ENCODE results near the gene CHRM2. TPM values are rescaled to one million over a fixed set of nuclear protein-coding genes. Genes with fewer than 3 reads are reported as not detected.

The CHRM2 gene
- total and polyA plus RNA-seq, 2 experiments from 2014 or later = 0.21 to 0.35 TPM

DNA sequence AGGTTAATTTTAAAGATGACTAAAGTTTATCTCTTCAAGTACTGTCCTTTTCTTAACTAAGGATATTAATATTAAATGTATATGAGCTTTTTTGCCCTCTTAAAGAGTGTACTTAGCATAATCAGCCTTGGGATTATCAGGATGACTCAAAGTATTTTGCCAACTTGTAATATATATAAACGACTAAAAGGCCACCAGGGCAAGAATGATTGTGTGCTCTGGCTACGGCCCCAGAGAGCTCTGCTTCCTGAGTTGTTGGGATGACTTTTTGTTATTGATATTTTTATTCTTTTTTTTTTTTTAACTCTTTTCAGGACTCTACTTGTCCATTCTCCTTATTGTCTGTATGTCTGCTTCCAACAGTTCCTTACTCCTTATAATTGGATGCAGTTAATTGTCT, 14.8 kb upstream of the CHRM2 start:
- H3K9me3 Mint-ChIP-seq = no peaks in the 10 kb centered on the region
- Histone ChIP-seq H3K36me3 (ENCODE audit: insufficient read depth) (no peaks in the 10 kb centered on the region), H3K27me3 (ENCODE audit: insufficient read depth) (no peaks in the 10 kb centered on the region), H3K79me2 (replicated peaks; ENCODE audit: insufficient read depth) (no peaks in the 10 kb centered on the region), H3K9me2 (ENCODE audit: insufficient read depth) (peaks cover 6% of the 10 kb centered on the region; the same call in 1 of the 2 replicates), H3K4me2 (no peak overlapping the region), H3K4me1 (ENCODE audit: insufficient read depth) (peaks cover 8% of the 10 kb centered on the region; the same call in 1 of the 2 replicates), H3K27ac (ENCODE audit: low read depth) (no peak overlapping the region), H2AFZ (no peak overlapping the region), H4K20me1 (replicated peaks; ENCODE audit: insufficient read depth) (no peaks in the 10 kb centered on the region), H3K4me3 (no peak overlapping the region), H3F3A (replicated peaks; ENCODE audit: low read depth) (no peaks in the 10 kb centered on the region)
- no peak overlapping the region for H3K4me3 Mint-ChIP-seq
- H3K4me1 Mint-ChIP-seq = peaks cover 13% of the 10 kb centered on the region
- H3K27ac Mint-ChIP-seq = no peak overlapping the region
- H3K36me3 Mint-ChIP-seq (ENCODE audit: low read depth) = no peaks in the 10 kb centered on the region
- ATAC-seq (no peak), DNase-seq (ENCODE audit: low spot score) (no peak)
- peaks cover 4% of the 10 kb centered on the region for H3K27me3 Mint-ChIP-seq (ENCODE audit: insufficient read depth, low read depth, poor library complexity)
- TF ChIP-seq NANOG (IDR thresholded peaks at IDR 0.05; ENCODE audit: borderline replicate concordance) = no peak
- TF ChIP-seq, protein P1, sequence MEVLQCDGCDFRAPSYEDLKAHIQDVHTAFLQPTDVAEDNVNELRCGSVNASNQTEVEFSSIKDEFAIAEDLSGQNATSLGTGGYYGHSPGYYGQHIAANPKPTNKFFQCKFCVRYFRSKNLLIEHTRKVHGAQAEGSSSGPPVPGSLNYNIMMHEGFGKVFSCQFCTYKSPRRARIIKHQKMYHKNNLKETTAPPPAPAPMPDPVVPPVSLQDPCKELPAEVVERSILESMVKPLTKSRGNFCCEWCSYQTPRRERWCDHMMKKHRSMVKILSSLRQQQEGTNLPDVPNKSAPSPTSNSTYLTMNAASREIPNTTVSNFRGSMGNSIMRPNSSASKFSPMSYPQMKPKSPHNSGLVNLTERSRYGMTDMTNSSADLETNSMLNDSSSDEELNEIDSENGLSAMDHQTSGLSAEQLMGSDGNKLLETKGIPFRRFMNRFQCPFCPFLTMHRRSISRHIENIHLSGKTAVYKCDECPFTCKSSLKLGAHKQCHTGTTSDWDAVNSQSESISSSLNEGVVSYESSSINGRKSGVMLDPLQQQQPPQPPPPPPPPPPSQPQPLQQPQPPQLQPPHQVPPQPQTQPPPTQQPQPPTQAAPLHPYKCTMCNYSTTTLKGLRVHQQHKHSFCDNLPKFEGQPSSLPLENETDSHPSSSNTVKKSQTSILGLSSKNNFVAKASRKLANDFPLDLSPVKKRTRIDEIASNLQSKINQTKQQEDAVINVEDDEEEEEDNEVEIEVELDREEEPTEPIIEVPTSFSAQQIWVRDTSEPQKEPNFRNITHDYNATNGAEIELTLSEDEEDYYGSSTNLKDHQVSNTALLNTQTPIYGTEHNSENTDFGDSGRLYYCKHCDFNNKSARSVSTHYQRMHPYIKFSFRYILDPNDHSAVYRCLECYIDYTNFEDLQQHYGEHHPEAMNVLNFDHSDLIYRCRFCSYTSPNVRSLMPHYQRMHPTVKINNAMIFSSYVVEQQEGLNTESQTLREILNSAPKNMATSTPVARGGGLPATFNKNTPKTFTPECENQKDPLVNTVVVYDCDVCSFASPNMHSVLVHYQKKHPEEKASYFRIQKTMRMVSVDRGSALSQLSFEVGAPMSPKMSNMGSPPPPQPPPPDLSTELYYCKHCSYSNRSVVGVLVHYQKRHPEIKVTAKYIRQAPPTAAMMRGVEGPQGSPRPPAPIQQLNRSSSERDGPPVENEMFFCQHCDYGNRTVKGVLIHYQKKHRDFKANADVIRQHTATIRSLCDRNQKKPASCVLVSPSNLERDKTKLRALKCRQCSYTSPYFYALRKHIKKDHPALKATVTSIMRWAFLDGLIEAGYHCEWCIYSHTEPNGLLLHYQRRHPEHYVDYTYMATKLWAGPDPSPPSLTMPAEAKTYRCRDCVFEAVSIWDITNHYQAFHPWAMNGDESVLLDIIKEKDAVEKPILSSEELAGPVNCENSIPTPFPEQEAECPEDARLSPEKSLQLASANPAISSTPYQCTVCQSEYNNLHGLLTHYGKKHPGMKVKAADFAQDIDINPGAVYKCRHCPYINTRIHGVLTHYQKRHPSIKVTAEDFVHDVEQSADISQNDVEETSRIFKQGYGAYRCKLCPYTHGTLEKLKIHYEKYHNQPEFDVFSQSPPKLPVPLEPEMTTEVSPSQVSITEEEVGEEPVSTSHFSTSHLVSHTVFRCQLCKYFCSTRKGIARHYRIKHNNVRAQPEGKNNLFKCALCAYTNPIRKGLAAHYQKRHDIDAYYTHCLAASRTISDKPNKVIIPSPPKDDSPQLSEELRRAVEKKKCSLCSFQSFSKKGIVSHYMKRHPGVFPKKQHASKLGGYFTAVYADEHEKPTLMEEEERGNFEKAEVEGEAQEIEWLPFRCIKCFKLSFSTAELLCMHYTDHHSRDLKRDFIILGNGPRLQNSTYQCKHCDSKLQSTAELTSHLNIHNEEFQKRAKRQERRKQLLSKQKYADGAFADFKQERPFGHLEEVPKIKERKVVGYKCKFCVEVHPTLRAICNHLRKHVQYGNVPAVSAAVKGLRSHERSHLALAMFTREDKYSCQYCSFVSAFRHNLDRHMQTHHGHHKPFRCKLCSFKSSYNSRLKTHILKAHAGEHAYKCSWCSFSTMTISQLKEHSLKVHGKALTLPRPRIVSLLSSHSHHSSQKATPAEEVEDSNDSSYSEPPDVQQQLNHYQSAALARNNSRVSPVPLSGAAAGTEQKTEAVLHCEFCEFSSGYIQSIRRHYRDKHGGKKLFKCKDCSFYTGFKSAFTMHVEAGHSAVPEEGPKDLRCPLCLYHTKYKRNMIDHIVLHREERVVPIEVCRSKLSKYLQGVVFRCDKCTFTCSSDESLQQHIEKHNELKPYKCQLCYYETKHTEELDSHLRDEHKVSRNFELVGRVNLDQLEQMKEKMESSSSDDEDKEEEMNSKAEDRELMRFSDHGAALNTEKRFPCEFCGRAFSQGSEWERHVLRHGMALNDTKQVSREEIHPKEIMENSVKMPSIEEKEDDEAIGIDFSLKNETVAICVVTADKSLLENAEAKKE (CRISPR knock-in tag; IDR thresholded peaks at IDR 0.05) = no peak
- TF ChIP-seq CREB1 (CRISPR knock-in tag; IDR thresholded peaks at IDR 0.05; ENCODE audit: low read depth) = no peak

DNA sequence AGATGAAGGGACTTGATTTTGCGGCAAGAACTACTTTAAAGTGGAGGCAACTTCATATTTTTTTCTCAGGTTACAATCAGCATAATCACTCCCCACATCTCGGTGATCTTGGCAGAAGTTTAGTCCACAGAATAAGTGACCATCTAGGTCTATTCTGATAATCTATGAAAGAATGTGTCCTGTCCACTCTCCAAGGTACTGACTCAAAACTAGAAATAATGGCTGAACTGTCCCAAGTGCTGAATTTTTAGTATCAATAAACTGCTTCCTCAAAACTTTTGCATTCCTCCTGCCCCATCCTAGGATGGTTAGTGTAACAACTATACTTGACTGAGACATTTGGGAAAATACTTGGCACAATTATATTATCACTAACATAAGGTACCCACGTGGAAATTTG, 10.9 kb upstream of the CHRM2 start:
- peaks cover 13% of the 10 kb centered on the region for H3K4me1 Mint-ChIP-seq
- H3K36me3 Mint-ChIP-seq (ENCODE audit: low read depth) = no peaks in the 10 kb centered on the region
- H3K4me2 ChIP-seq = no peak overlapping the region
- no peak overlapping the region for H3K4me3 Mint-ChIP-seq
- no peak overlapping the region for H3K4me3 ChIP-seq
- no peak overlapping the region for H2AFZ ChIP-seq
- H3K27me3 ChIP-seq (ENCODE audit: insufficient read depth) = no peaks in the 10 kb centered on the region
- peaks cover 6% of the 10 kb centered on the region; the same call in 1 of the 2 replicates for H3K9me2 ChIP-seq (ENCODE audit: insufficient read depth)
- no peaks in the 10 kb centered on the region for H3F3A ChIP-seq (replicated peaks; ENCODE audit: low read depth)
- DNase-seq (ENCODE audit: low spot score) (peak; percentile 48), ATAC-seq (peak; percentile 37; the same call in 2 of the 3 replicates)
- H3K27me3 Mint-ChIP-seq (ENCODE audit: insufficient read depth, low read depth, poor library complexity) = peaks cover 4% of the 10 kb centered on the region
- H3K27ac Mint-ChIP-seq = no peak overlapping the region
- no peaks in the 10 kb centered on the region for H4K20me1 ChIP-seq (replicated peaks; ENCODE audit: insufficient read depth)
- no peak overlapping the region for H3K27ac ChIP-seq (ENCODE audit: low read depth)
- no peaks in the 10 kb centered on the region for H3K9me3 Mint-ChIP-seq
- TF ChIP-seq, protein P2, sequence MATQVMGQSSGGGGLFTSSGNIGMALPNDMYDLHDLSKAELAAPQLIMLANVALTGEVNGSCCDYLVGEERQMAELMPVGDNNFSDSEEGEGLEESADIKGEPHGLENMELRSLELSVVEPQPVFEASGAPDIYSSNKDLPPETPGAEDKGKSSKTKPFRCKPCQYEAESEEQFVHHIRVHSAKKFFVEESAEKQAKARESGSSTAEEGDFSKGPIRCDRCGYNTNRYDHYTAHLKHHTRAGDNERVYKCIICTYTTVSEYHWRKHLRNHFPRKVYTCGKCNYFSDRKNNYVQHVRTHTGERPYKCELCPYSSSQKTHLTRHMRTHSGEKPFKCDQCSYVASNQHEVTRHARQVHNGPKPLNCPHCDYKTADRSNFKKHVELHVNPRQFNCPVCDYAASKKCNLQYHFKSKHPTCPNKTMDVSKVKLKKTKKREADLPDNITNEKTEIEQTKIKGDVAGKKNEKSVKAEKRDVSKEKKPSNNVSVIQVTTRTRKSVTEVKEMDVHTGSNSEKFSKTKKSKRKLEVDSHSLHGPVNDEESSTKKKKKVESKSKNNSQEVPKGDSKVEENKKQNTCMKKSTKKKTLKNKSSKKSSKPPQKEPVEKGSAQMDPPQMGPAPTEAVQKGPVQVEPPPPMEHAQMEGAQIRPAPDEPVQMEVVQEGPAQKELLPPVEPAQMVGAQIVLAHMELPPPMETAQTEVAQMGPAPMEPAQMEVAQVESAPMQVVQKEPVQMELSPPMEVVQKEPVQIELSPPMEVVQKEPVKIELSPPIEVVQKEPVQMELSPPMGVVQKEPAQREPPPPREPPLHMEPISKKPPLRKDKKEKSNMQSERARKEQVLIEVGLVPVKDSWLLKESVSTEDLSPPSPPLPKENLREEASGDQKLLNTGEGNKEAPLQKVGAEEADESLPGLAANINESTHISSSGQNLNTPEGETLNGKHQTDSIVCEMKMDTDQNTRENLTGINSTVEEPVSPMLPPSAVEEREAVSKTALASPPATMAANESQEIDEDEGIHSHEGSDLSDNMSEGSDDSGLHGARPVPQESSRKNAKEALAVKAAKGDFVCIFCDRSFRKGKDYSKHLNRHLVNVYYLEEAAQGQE (IDR thresholded peaks at IDR 0.05; ENCODE audit: unreplicated experiment) = peak; percentile 84
- TF ChIP-seq POLR2AphosphoS5 (IDR thresholded peaks at IDR 0.05; ENCODE audit: low read depth) = no peak
- no peaks in the 10 kb centered on the region for H3K79me2 ChIP-seq (replicated peaks; ENCODE audit: insufficient read depth)
- no peaks in the 10 kb centered on the region for H3K36me3 ChIP-seq (ENCODE audit: insufficient read depth)
- peaks cover 8% of the 10 kb centered on the region; the same call in 1 of the 2 replicates for H3K4me1 ChIP-seq (ENCODE audit: insufficient read depth)
